Activated T-helper 2 cell treated with anti-CD3 and anti-CD28 coated beads, Interferon-gamma antibody, Interleukin-2, Interleukin-4, amounts not matched to agents 10 μg/mL and 5 μg/mL and 100 μg/mL, durations not matched to agents 14 hours and 24 hours and 36 hours (primary cell): Measurements from ENCODE around the gene KCNIP4. TPM values are rescaled to one million over a fixed set of nuclear protein-coding genes. Genes with fewer than 3 reads are reported as not detected.

Experiments used
- DNase-seq: peaks from one replicate; pipeline ENCODE4 v3.0.0; 2021; ENCODE audit warnings: low spot score
- H3K27ac Mint-ChIP-seq: one replicate; pipeline ENCODE4 v1.8.0; 2021; ENCODE audit warnings: mixed read lengths
- H3K27me3 Mint-ChIP-seq: one replicate; pipeline ENCODE4 v1.8.0; 2021; ENCODE audit warnings: low read depth, mixed read lengths
- H3K36me3 Mint-ChIP-seq: one replicate; pipeline ENCODE4 v1.8.0; 2021; ENCODE audit warnings: low read depth, mixed read lengths
- H3K4me1 Mint-ChIP-seq: one replicate; pipeline ENCODE4 v1.8.0; 2021; ENCODE audit warnings: low read depth, mixed read lengths
- H3K4me3 Mint-ChIP-seq: one replicate; pipeline ENCODE4 v1.8.0; 2021; ENCODE audit warnings: low read depth, mild to moderate bottlenecking, moderate library complexity, mixed read lengths
- H3K9me3 Mint-ChIP-seq: one replicate; pipeline ENCODE4 v1.8.0; 2021; ENCODE audit warnings: mixed read lengths
- intact Hi-C: fragments of 100-400 bp; cut with micrococcal nuclease; formaldehyde crosslinking; loops from one replicate; pipeline ENCODE4 v1.15.1; 2023
- total RNA-seq: library from RNA; stranded (reverse); gene quantifications from 2 replicates; pipeline ENCODE4 v1.2.3, GENCODE V29; 2022

Gene KCNIP4
- total RNA-seq, 1 donor from 2014 or later, result not detected

GRCh38 chr4:21090094-21090666, 858.4 kb downstream of the KCNIP4 start:
- Mint-ChIP-seq H3K27ac (no peak overlapping the region), H3K9me3 (peaks cover 30% of the 10 kb centered on the region), H3K27me3 (no peaks in the 10 kb centered on the region), H3K4me3 (no peak overlapping the region), H3K4me1 (no peaks in the 10 kb centered on the region), H3K36me3 (no peaks in the 10 kb centered on the region)
- DNase-seq, result no peak
- intact Hi-C loops, result no loop called here

GRCh38 chr4:21083413-21083812, 865.2 kb downstream of the KCNIP4 start:
- Mint-ChIP-seq H3K36me3 (no peaks in the 10 kb centered on the region), H3K27me3 (no peaks in the 10 kb centered on the region), H3K4me3 (no peak overlapping the region), H3K9me3 (peaks cover 16% of the 10 kb centered on the region), H3K27ac (no peak overlapping the region), H3K4me1 (no peaks in the 10 kb centered on the region)
- no peak for DNase-seq
- intact Hi-C loops, result no loop called here

DNA sequence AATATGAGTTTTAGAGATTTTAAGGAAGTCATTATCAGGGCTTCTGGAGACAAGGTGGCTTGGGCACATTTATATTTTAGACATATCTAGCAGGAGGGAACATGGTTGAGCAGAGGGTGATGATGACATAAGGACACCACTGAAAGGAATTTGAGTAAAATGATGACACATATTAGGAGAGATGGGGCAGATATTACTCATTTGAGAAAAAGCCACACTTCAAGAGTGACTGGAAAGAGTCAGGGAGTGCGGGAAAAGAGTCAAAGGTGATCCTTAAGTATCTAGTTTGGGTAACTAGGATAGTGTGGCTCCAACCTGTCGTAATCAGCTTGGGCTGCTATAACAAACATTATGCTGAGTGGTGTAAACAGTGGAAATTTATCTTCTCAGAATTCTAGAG, 870.6 kb downstream of the KCNIP4 start:
- intact Hi-C loops, result no loop called here
- Mint-ChIP-seq H3K27me3 (no peaks in the 10 kb centered on the region), H3K4me3 (no peak overlapping the region)

DNA sequence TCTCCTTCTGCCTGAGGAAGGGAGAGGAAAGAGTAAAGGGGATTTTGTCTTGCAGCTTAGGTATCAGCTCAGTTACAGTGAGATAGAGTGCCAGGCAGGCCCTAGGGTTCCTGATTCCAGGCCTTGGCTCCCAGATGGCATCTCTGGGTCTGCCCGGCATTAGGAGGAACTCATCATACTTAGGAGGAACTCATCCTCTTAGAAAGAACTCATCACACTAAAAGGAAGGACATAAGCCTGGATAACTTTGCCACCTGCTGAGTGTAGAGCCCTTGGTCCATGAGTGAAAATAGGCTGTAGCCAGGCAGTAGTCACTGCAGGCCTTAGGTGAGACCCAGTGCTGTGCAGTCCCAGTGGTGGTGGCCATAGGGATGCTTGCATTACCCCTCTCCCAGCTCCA, 881.2 kb downstream of the KCNIP4 start:
- Mint-ChIP-seq H3K4me3 (no peak overlapping the region), H3K4me1 (no peaks in the 10 kb centered on the region), H3K9me3 (peaks cover 16% of the 10 kb centered on the region), H3K27me3 (no peaks in the 10 kb centered on the region), H3K36me3 (no peaks in the 10 kb centered on the region), H3K27ac (no peak overlapping the region)
- DNase-seq, result no peak
- intact Hi-C loops, result no loop called here

More for the DNA sequence above, 870.6 kb downstream of the KCNIP4 start:
- Mint-ChIP-seq H3K36me3 (no peaks in the 10 kb centered on the region), H3K9me3 (peaks cover 11% of the 10 kb centered on the region), H3K4me1 (no peaks in the 10 kb centered on the region), H3K27ac (no peak overlapping the region)
- no peak for DNase-seq

DNA sequence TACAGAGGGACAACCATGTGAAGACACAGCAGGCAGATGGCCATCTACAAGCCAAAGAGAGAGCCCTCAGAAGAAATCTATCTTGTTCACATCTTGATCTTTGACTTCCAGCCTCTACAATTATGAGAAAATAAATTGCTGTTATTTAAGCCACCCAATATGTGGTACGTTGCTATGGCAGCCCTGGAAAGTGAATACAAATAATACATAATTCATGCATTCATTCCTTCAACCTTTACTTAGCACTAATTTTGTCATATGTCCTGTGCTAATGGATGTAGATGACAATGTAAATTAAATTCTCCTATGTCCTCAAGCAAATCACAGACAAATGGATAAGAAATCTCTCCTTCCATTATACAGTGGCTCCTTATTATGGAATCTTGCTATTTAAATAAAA, 886.7 kb downstream of the KCNIP4 start:
- H3K9me3 Mint-ChIP-seq, result peaks cover 19% of the 10 kb centered on the region
- no peaks in the 10 kb centered on the region for H3K4me1 Mint-ChIP-seq
- no peak for DNase-seq
- H3K4me3 Mint-ChIP-seq, result no peak overlapping the region
- no peaks in the 10 kb centered on the region for H3K27me3 Mint-ChIP-seq
- intact Hi-C loops, result no loop called here
- no peaks in the 10 kb centered on the region for H3K36me3 Mint-ChIP-seq
- H3K27ac Mint-ChIP-seq, result no peak overlapping the region

GRCh38 chr4:21046141-21046540, 902.4 kb downstream of the KCNIP4 start:
- intact Hi-C loops, result no loop called here
- Mint-ChIP-seq H3K27ac (no peak overlapping the region), H3K4me1 (no peaks in the 10 kb centered on the region), H3K9me3 (peaks cover 23% of the 10 kb centered on the region), H3K27me3 (no peaks in the 10 kb centered on the region), H3K36me3 (no peaks in the 10 kb centered on the region), H3K4me3 (no peak overlapping the region)
- DNase-seq, result no peak

DNA sequence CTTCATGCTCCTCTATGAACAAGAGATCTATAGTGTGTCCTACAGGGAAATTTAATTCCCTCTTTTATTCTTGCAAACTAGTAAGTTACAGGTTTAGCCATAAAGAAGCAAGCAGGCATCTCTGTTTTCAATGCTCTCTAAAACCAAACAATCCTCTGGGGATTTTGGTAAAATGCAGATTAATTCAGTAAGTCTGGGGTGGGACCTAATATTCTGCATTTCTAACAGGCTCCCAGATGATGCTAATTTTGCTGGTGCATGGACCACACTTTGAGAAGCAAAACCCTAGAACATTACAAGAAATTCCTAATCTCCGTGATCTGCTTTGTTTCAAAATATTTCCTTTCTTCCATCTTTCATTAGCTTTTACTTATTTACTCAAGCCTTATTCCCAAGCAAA, 903.5 kb downstream of the KCNIP4 start:
- Mint-ChIP-seq H3K36me3 (no peaks in the 10 kb centered on the region), H3K27ac (no peak overlapping the region), H3K4me1 (no peaks in the 10 kb centered on the region), H3K4me3 (no peak overlapping the region), H3K9me3 (peaks cover 23% of the 10 kb centered on the region), H3K27me3 (no peaks in the 10 kb centered on the region)
- intact Hi-C loops, result no loop called here
- no peak for DNase-seq

- no peaks in the 10 kb centered on the region for H3K36me3 Mint-ChIP-seq
- intact Hi-C loops, result no loop called here
- no peak overlapping the region for H3K27ac Mint-ChIP-seq
- no peaks in the 10 kb centered on the region for H3K4me1 Mint-ChIP-seq
- DNase-seq, result no peak
- no peaks in the 10 kb centered on the region for H3K27me3 Mint-ChIP-seq
- H3K4me3 Mint-ChIP-seq, result no peak overlapping the region
- H3K9me3 Mint-ChIP-seq, result peaks cover 7% of the 10 kb centered on the region
Measured at GRCh38 chr4:21041708-21042107, 906.9 kb downstream of the KCNIP4 start.

GRCh38 chr4:21034728-21035127, 913.8 kb downstream of the KCNIP4 start:
- Mint-ChIP-seq H3K27me3 (no peaks in the 10 kb centered on the region), H3K4me1 (no peaks in the 10 kb centered on the region), H3K9me3 (peaks cover 16% of the 10 kb centered on the region), H3K4me3 (no peak overlapping the region), H3K36me3 (no peaks in the 10 kb centered on the region), H3K27ac (no peak overlapping the region)
- DNase-seq, result no peak
- intact Hi-C loops, result no loop called here

DNA sequence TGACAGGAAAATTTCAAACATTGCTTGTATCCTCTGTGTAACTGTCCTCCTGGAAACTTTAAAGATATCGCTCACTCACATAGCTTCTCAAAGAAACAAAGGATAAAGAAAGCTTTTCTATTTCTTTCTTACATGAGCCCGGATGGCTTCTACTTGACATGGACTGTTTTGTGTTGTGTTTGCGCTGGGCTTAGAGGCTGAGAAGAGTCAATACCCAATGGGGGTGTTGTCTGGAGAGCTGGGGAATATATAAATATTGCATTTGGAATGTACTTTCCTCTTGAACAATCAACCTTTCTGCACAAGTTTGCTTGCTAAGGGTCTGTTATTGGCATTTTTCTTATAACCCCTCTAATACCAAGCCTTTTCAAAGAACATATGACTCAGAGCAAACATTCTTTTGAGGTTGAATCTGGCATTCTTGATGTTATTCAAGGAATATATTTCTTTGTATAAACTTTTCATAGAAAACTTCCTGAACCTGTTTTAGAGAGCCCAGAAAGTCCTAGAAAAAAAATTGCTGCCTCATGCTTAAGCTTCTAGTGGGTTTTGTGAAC, 916.4 kb downstream of the KCNIP4 start:
- Mint-ChIP-seq H3K4me3 (no peak overlapping the region), H3K36me3 (no peaks in the 10 kb centered on the region), H3K9me3 (peaks cover 23% of the 10 kb centered on the region), H3K4me1 (no peaks in the 10 kb centered on the region), H3K27ac (no peak overlapping the region), H3K27me3 (no peaks in the 10 kb centered on the region)
- DNase-seq, result no peak
- intact Hi-C loops, result no loop called here

- H3K9me3 Mint-ChIP-seq, result peaks cover 19% of the 10 kb centered on the region
- no peaks in the 10 kb centered on the region for H3K4me1 Mint-ChIP-seq
- no peaks in the 10 kb centered on the region for H3K27me3 Mint-ChIP-seq
- no peak overlapping the region for H3K4me3 Mint-ChIP-seq
- H3K27ac Mint-ChIP-seq, result no peak overlapping the region
- H3K36me3 Mint-ChIP-seq, result no peaks in the 10 kb centered on the region
- no peak for DNase-seq
- intact Hi-C loops, result no loop called here
Measured at GRCh38 chr4:21018817-21019216, 929.8 kb downstream of the KCNIP4 start.

- H3K4me1 Mint-ChIP-seq, result no peaks in the 10 kb centered on the region
- H3K27me3 Mint-ChIP-seq, result no peaks in the 10 kb centered on the region
- peaks cover 33% of the 10 kb centered on the region for H3K9me3 Mint-ChIP-seq
- DNase-seq, result no peak
- intact Hi-C loops, result no loop called here
- no peak overlapping the region for H3K27ac Mint-ChIP-seq
- H3K36me3 Mint-ChIP-seq, result no peaks in the 10 kb centered on the region
- H3K4me3 Mint-ChIP-seq, result no peak overlapping the region
Measured at GRCh38 chr4:21013501-21013900, 935.1 kb downstream of the KCNIP4 start.

- Mint-ChIP-seq H3K36me3 (no peaks in the 10 kb centered on the region), H3K27me3 (no peaks in the 10 kb centered on the region), H3K9me3 (peaks cover 27% of the 10 kb centered on the region), H3K4me1 (no peaks in the 10 kb centered on the region), H3K4me3 (no peak overlapping the region), H3K27ac (no peak overlapping the region)
- no peak for DNase-seq
- intact Hi-C loops, result no loop called here
Measured at GRCh38 chr4:21012851-21013331, 935.7 kb downstream of the KCNIP4 start.

GRCh38 chr4:21011106-21011505, 937.5 kb downstream of the KCNIP4 start:
- DNase-seq, result no peak
- H3K9me3 Mint-ChIP-seq, result peaks cover 28% of the 10 kb centered on the region
- no peaks in the 10 kb centered on the region for H3K27me3 Mint-ChIP-seq
- no peak overlapping the region for H3K27ac Mint-ChIP-seq
- no peak overlapping the region for H3K4me3 Mint-ChIP-seq
- no peaks in the 10 kb centered on the region for H3K4me1 Mint-ChIP-seq
- intact Hi-C loops, result no loop called here
- H3K36me3 Mint-ChIP-seq, result no peaks in the 10 kb centered on the region
